HG03159 (cell line): Measurements from ENCODE around the gene SLX9.
"Not testable (repeated sequence)": the region's sequence is repeated elsewhere in the genome, so short reads cannot be mapped to it uniquely, and the experiment has no call there.

Experiments
- ATAC-seq: cut with Tn5 transposase; IDR thresholded peaks from one replicate; pipeline ENCODE4 v1.9.1; 2021; ENCODE audit warnings: mild to moderate bottlenecking, moderate library complexity; ENCODE audit not compliant: unreplicated experiment

SLX9 gene

DNA sequence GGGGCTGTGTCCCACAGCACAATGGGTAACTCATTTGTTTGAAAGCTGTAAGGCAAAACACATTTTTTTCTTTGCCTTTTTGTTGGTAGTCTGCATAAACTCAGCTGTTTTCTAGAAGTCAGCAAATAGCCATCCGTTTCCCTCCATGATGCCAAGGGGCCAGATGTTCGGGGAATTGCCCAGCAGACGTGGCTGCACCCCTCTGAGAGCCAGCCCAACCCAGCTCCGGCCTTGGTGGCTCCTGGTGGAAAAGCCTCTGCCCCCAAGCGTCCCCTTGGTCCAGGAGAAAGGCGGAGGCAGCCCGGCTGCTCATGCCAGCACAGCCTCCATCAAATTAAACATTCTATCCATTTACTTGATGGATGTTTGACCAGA, 76.2 kb downstream of the SLX9 start:
- no peak for ATAC-seq

DNA sequence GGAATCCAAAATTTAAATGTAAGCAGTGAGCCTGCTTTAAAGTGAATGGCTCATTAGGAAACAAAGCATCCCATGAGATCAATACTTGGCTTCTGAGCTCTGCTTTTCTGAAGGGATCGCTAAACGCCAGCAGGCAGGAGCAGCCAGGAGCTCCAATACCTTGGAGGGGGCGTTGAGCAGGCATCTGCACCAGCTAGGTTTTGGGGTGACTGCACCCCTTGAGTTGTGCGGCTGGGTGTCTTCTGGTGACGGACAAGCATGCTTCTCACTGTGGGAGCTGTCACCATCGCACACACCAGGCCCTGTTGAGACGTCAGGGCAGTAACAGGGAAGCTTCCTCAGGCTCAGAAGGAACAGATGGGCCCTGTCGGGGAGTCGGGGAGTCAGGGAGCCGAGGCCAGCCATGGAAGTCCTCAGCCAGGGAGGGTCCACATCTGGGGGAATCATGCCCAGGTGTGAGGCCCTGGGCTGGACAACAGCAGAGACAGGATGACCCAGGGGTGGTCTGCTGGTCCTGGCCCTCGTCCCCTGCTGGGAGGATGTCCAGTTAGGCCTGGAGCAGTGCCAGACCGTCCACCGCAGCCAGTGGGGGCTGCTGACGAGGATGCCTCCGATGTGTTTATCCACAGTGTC, 76.7 kb downstream of the SLX9 start:
- no peak for ATAC-seq

GRCh38 chr21:45017039-45017960, 77.5 kb downstream of the SLX9 start:
- no peak for ATAC-seq

GRCh38 chr21:45018131-45019075, 78.6 kb downstream of the SLX9 start:
- ATAC-seq, result no peak

DNA sequence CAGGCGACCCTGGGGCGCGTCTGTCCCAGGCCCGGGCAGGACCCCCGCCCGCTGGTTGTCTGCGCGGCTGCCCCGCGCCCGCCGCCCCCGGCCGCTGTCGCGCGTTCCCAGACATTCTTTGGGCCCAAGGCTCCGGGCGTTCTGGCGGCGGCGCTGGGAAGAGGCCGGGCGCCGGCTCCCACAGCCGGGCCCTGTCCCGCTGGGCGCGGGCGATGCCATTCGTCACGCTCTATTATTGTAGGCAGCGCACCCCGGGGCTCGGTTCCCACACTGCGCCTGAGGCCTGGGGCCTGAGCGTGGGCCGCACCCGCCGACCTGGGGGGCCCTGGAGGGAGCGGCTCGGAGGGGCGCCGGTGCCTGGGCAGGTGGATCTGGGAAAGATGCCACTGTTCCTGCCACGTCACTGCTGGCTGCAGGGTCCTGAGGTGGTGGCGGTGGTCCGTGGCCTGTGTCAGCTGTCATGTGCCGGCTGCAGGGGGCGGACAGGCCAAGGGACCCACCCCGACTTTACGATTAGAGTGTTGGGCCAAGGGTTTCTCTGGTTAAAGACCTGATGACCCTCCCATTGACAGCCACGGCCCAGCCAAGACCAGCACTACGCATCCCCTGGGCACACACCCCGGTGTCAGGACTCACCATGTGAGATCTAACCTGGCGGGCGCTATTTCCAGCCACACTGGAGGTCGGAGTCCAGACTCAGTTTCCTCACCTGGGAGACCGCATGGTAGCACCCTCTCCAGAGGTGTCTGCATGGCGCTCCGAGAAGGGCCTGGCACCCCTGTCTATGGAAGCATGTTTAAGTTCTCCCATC, 79.5 kb downstream of the SLX9 start:
- ATAC-seq, result no peak

- no peak for ATAC-seq
Measured at GRCh38 chr21:45019887-45020537, 80.2 kb downstream of the SLX9 start.

DNA sequence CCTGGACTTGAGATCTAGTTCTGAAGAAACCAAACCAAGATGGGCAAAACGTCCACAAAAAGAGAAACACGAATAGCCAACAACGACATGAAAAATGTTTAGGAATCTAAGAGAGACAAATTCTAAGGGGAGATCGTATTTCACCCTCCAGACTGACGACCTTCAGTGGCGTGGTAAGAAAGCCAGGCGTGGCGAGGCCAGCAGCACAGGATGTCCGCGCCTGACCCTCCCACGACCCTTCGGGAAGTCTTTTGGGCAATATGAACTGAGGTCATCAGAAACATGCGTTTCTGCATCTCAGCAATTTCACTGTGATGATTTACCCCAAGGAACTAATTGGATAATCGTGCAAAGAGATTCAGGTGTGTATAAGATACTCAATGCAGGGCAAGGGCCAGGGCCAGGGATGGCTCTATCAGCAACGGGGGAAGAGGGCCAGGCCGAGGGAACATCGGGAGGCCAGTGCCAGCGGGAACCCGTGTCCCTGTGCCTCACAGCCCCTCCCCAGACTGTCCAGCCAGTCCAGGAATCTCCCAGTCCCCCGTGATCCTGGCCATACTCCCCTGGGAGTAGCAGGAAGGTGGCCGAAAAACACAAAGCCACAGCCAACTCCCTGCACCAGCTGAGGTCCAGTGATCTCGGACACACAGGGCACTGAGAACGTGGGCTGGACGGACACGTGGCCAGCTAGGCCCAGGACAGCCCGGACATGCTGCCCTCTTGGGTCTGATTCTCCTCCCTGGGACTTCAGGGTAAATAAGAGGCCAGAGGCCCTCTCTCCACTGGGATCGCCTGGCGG, 81.0 kb downstream of the SLX9 start:
- no peak for ATAC-seq

DNA sequence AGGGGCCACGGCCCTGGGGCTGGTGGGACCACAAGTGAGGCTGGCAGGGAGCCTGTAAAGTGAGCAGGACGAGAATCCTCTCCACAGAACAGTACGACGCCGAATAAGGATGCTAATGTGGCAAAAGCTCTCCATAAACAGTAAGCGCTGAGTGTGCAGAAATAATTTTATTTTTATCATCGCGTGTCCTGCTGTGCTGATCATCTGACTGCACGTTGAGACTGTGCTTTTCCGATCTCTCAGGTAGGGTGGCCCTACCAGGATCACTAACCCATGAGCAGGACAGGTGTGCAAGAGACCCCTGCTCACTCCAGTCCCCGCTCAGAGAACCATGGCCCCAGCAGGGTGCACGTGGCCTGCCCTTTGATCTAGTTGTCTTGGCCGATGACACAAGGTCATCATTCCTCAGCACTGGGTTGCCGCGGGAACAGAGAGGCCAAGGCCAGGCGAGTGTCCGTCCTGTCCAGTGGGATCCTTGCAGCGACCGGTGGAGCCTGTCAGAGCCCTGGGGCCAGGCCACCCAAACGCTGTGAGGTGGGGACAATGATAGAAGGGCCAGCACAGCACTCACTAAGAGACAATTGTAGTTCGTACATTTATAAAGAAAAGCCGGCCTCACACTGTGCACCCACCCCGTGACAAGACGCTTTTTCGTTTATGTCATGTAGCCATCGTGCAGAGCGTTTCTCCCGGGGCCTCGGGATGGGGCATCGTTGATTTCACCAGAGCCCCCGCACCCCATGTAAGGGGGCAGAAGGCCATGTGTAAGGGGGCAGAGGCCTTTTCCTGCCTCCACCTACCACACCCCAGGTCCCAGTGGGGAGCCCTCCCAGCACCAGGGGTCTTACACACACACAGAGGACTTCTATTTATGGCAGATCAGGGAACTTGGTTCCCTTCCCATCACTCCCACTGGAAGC, 81.9 kb downstream of the SLX9 start:
- no peak for ATAC-seq

- no peak for ATAC-seq
Measured at GRCh38 chr21:45022348-45022675, 82.5 kb downstream of the SLX9 start.

GRCh38 chr21:45022736-45023135, 82.9 kb downstream of the SLX9 start:
- no peak for ATAC-seq

- not testable (repeated sequence) for ATAC-seq
Measured at GRCh38 chr21:45024516-45024915, 84.7 kb downstream of the SLX9 start.

GRCh38 chr21:45026066-45026745, 86.4 kb downstream of the SLX9 start:
- ATAC-seq, result no peak
